SH-SY5Y (cell line): Measurements from ENCODE around the gene CFAP251.

Source experiments
- GATA2 ChIP-seq: IDR thresholded peaks from 2 replicates; pipeline ENCODE4 v1.6.1; 2011; ENCODE audit warnings: mild to moderate bottlenecking, low read depth, low read length
- GATA3 ChIP-seq: IDR thresholded peaks from 2 replicates; pipeline ENCODE4 v1.6.1; 2011; ENCODE audit warnings: low read depth, mild to moderate bottlenecking, low read length, moderate library complexity

DNA sequence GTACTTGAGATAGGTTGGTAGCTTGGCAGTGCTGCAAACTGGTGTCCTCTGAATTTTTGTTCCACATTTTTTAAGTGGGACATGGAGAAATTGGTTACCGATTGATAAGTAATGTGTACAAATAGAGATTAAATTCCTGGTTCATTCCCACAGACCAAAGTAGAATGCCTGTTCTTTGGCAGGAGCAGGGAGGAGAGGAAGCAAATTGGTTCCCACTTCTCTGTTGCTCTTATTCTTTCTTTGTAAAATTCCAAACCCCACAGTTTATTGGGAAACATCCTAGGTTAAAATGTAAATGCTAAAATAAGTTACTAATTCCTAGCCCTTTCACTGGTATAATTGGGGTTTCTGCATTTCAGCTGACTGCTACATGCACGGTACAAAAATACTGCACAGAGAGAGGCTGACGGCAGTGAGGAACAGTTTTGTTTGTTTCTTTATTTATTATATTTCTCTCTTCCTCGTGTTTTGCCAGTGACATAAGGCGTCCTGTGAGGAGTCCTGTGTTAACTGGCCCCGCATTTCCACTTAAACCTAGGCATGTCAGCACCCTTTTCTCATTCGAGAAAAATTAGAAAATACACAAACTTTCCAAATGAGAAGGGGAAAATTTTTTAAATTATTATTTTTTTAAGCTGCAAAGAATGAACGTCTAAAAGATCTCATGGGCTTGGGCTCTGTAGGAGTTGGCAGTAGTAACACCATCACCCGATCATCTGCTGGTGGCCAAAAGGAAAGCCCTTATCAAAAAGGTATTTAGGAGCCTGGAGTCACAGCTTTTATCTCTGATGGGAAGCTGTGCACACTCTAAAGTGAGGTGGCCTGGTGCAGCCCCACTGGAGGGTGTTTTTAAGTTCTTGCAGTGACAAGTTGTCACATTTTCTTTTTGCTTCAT is 77.9 kb downstream of the CFAP251 start:
- TF ChIP-seq GATA2 = no peak
- no peak for TF ChIP-seq GATA3
